ENCODE data around the gene TRIM69.
"Not testable (repeated sequence)": the region's sequence is repeated elsewhere in the genome, so short reads cannot be mapped to it uniquely, and the experiment has no call there.

TRIM69 gene, protein sequence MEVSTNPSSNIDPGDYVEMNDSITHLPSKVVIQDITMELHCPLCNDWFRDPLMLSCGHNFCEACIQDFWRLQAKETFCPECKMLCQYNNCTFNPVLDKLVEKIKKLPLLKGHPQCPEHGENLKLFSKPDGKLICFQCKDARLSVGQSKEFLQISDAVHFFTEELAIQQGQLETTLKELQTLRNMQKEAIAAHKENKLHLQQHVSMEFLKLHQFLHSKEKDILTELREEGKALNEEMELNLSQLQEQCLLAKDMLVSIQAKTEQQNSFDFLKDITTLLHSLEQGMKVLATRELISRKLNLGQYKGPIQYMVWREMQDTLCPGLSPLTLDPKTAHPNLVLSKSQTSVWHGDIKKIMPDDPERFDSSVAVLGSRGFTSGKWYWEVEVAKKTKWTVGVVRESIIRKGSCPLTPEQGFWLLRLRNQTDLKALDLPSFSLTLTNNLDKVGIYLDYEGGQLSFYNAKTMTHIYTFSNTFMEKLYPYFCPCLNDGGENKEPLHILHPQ

GRCh38 chr15:44736181-44736765 lies at the start of gene TRIM69:
Gene TRIM69, plus strand, starts transcription at chr15:44736528. Its CDS starts 177 bp downstream, at chr15:44736705.
- no peak for FAIRE-seq
- no peak for TF ChIP-seq POLR2A (IDR thresholded peaks at IDR 0.05; ENCODE audit: low read depth, low read length)

GRCh38 chr15:44689318-44689717 lies 47.0 kb upstream of the TRIM69 start:
- not testable (repeated sequence) for DNase-seq (ENCODE audit: insufficient read length, low spot score); FAIRE-seq

More at GRCh38 chr15:44736181-44736765, at the start of gene TRIM69:
- DNase-seq (ENCODE audit: insufficient read length, low spot score) = no peak

- not testable (repeated sequence) for DNase-seq (ENCODE audit: insufficient read length, low spot score); FAIRE-seq
These were observed 46.1 kb upstream of the TRIM69 start for GRCh38 chr15:44690245-44690644.

DNA sequence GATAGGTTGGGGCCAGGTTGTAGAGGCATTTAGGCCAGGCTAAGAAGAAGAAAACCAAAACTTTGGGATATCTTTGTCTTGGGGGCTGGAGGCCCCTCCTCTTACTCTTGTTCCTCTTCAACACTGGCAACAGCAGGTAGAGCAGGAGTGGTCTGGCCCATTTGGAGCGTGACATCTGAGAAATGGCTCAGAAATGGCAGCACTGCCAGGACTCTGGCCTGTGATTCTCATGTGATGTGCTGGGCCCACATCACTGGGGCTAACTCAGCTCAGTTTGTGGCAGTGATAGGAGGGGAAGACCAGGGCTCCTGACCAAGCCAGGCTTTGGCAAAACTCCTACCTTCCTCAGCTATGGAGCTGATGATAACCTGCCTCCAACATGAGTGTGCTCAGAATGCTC lies 43.7 kb upstream of the TRIM69 start:
- DNase-seq (ENCODE audit: insufficient read length, low spot score) (no peak), FAIRE-seq (no peak)
- no peak for TF ChIP-seq POLR2A (IDR thresholded peaks at IDR 0.05; ENCODE audit: low read depth, low read length)

DNA sequence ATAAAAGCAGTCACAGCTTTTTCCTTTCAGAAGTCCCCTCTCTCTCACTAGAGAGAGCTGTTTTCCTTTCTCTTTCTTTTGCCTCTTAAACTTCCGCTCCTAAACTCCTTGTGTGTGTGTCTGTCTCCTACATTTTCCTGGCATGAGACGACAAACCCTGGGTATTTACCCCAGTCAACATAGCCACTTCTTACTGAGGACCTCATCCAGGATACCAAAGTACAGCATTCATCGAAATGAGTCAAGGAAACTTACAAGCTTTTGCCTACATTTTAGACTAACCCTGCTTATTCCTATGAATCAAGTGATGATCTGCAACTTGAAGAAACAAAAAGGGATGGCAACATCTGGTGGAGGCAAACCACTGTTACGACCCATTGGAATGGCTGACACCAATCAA lies 41.9 kb upstream of the TRIM69 start:
- no peak for FAIRE-seq
- TF ChIP-seq POLR2A (IDR thresholded peaks at IDR 0.05; ENCODE audit: low read depth, low read length) = no peak
- DNase-seq (ENCODE audit: insufficient read length, low spot score) = no peak

DNA sequence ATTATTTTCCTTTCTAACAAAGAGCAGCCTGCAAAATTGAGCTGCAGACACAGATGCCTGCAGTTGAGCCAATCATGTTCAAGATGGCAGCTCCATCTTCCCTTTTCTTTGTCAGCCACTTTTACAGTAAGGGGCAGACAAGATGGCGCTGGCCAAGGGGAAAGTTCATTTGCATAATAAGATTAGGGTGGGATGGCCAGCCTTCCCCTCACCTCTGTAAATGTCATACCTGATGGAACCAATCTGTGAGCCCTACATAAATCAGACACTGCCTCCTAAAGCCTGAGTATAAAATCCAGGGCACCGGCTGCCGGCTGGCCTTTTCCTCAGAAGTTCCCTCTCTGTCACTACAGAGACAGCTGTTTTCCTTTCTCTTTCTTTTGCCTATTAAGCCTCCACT lies 41.0 kb upstream of the TRIM69 start:
- DNase-seq (ENCODE audit: insufficient read length, low spot score) (no peak), FAIRE-seq (no peak)
- no peak for TF ChIP-seq POLR2A (IDR thresholded peaks at IDR 0.05; ENCODE audit: low read depth, low read length)

GRCh38 chr15:44697014-44697413 lies 39.3 kb upstream of the TRIM69 start:
- FAIRE-seq = no peak

DNA sequence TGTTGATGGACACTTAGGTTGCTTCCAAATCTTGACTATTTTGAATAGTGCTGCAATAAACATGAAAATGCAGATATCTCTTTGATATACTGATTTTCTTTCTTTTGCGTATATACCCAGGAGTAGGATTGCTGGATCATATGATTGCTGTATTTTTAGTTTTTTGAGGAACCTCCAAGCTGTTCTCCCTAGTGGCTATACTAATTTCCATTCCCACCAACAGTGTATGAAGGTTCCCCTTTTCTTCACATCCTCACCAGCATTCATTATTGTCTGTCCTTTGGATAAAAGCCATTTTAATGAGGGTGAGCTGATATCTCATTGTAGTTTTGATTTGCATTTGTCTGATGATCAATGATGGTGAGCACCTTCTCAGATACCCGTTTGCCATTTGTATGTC lies 37.7 kb upstream of the TRIM69 start:
- TF ChIP-seq POLR2A (IDR thresholded peaks at IDR 0.05; ENCODE audit: low read depth, low read length) = no peak
- no peak for DNase-seq (ENCODE audit: insufficient read length, low spot score)
- no peak for FAIRE-seq

More at GRCh38 chr15:44697014-44697413, 39.3 kb upstream of the TRIM69 start:
- DNase-seq (ENCODE audit: insufficient read length, low spot score) = no peak
- TF ChIP-seq POLR2A (IDR thresholded peaks at IDR 0.05; ENCODE audit: low read depth, low read length) = no peak

DNA sequence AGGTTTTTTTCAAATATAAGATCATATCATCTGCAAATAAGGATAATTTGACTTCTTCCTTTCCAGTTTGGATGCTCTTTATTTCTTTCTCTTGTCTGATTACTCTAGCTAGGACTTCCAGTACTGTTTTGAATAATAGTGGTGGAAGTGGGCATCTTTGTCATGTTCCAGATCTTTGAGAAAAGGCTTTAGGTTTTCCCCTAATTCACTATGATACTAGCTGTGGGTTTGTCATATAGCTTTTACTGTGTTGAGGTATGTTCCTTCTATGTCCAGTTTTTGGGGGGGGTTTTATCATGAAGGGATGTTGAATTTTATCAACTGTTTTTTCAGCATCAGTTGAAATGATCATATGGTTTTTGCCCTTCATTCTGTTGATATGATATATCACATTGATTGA lies 35.7 kb upstream of the TRIM69 start:
- not testable (repeated sequence) for FAIRE-seq; DNase-seq (ENCODE audit: insufficient read length, low spot score)

- no peak for FAIRE-seq
- no peak for DNase-seq (ENCODE audit: insufficient read length, low spot score)
- TF ChIP-seq POLR2A (IDR thresholded peaks at IDR 0.05; ENCODE audit: low read depth, low read length) = no peak
These were observed 30.3 kb upstream of the TRIM69 start for GRCh38 chr15:44705986-44706385.

DNA sequence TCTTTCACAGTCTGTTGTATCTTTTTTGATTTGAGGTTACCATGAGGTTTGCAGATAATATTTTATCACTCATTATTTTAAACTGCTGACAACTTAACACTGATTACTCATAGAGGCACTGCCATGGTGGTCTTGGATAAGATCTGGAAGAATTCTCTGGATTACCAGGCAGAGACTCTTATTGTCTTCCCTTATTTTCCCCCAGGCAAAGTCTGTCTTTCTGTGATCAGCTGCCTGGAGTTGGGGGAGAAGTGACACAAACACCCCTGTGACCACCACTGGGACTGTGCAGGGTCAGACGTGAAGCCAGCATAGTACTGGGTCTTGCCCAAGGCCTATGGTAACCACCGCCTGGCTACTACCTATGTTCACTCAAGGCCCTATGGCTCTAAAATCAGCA lies 29.9 kb upstream of the TRIM69 start:
- no peak for DNase-seq (ENCODE audit: insufficient read length, low spot score)
- FAIRE-seq = no peak
- TF ChIP-seq POLR2A (IDR thresholded peaks at IDR 0.05; ENCODE audit: low read depth, low read length) = no peak

- no peak for TF ChIP-seq POLR2A (IDR thresholded peaks at IDR 0.05; ENCODE audit: low read depth, low read length)
- DNase-seq (ENCODE audit: insufficient read length, low spot score) (no peak), FAIRE-seq (no peak)
These were observed 29.2 kb upstream of the TRIM69 start for GRCh38 chr15:44706946-44707636.

- FAIRE-seq (no peak), DNase-seq (ENCODE audit: insufficient read length, low spot score) (no peak)
- no peak for TF ChIP-seq POLR2A (IDR thresholded peaks at IDR 0.05; ENCODE audit: low read depth, low read length)
These were observed 25.9 kb upstream of the TRIM69 start for GRCh38 chr15:44710236-44711095.
